NCI-H2107 (cell line): ENCODE data around the gene KIR3DL2.
"Not testable (repeated sequence)": the region's sequence is repeated elsewhere in the genome, so short reads cannot be mapped to it uniquely, and the experiment has no call there.

ENCODE experiments used
- DNase-seq: peaks from one replicate; lab custom pipeline; 2025; lab: John Stamatoyannopoulos, UW

Gene KIR3DL2

DNA sequence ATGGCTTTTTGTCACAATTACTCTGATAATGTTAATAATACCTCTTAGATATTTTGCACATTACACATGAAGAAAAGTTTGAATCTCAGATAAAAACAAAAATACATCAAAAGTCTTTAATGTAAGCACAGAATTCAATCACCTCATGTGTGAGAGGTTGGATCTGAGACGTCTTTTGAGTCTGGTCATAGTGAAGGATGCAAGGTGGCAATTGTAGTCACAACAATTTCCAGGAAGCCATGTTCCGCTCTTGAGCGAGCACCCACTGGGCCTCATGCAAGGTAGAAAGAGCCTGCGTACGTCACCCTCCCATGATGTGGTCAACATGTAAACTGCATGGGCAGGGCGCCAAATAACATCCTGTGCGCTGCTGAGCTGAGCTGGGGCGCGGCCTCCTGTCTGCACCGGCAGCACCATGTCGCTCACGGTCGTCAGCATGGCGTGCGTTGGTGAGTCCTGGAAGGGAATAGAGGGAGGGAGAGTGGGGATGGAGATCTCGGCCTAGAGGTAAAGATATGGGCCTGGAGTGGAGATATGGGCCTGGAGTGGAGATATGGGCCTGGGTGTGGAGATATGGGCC, at the start of gene KIR3DL2:
TSS of gene KIR3DL2 (plus strand) at position 383 of the 580 bp plus-strand sequence. CDS start at position 416, 33 bp downstream.
- DNase-seq, result not testable (repeated sequence)

DNA sequence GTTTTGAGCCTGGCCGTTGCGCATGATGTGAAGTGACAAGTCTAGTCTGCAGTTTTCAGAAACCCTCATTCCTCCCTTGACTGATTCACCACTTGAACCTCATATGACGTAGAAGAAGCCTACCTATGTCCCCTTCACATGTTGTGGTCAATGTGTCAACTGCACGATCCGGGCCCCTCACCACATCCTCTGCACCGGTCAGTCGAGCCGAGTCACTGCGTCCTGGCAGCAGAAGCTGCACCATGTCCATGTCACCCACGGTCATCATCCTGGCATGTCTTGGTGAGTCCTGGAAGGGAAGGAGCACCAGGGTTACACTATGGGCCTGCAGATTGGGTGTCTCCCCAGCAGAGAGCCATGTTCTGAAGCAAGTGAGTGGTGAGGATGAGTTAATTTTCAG, 46.8 kb upstream of the KIR3DL2 start, which contains the start of gene KIR2DL4:
TSS of gene KIR2DL4 (plus strand) at position 201 of the 400 bp plus-strand sequence. CDS start at position 243, 42 bp downstream.
- DNase-seq, result no peak

DNA sequence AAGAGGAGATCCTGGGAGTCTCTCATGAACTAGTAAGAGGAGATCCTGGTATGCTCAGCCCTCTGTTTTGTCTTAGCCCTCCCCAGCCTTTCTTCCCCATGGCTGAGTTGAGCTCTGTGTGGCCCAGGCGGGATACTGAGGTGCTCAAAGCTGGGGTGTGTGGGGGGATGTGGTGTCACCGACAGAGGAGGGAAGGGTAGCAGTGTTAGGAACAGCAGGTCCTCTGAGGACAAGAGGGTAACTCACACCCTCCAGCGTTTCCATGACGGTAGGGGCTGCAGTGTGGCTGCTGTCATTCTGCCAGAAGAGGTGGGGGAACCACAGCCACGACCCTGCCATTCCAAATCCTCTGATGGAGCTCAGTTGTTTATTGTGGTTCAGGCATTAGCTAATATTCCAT, 46.1 kb upstream of the KIR3DL2 start:
- DNase-seq, result no peak

DNA sequence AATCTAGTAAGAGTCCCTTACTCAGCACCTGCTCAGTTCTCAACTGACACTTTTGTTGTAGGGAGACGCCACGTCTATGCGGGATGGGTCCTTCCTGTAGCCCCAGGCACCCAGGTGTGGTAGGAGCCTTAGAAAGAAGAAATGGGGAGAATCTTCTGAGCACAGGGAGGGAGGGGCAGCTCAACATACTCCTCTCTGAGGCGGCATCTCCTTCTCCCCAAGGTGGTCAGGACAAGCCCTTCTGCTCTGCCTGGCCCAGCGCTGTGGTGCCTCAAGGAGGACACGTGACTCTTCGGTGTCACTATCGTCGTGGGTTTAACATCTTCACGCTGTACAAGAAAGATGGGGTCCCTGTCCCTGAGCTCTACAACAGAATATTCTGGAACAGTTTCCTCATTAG, 45.7 kb upstream of the KIR3DL2 start:
- no peak for DNase-seq

DNA sequence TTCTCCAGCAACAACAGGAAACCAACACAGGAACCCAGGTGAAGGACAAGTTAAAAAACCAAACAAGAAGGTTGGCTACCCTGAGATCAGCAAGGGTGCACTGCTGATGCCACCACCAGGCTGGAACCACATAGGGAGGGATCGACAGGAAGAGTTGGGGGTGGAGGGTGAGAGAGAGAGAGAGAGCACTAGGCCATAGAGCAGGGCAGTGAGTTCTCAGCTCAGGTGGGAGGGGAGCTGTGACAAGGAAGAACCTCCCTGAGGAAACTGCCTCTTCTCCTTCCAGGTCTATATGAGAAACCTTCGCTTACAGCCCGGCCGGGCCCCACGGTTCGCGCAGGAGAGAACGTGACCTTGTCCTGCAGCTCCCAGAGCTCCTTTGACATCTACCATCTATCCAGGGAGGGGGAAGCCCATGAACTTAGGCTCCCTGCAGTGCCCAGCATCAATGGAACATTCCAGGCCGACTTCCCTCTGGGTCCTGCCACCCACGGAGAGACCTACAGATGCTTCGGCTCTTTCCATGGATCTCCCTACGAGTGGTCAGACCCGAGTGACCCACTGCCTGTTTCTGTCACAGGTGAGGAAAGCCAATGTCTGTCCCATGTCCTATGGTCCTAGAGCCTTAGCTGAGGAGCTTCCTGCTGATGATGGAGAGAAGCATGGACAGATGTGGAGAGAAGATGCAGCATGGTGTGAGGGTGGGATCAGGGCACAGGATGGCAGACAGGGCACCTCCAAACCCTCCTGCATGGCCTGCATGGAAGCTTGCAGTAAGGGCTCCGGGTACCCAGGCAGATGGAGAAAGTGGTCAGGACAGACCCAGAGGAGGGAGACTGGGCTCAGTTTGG, 44.4 kb upstream of the KIR3DL2 start:
- DNase-seq, result no peak

DNA sequence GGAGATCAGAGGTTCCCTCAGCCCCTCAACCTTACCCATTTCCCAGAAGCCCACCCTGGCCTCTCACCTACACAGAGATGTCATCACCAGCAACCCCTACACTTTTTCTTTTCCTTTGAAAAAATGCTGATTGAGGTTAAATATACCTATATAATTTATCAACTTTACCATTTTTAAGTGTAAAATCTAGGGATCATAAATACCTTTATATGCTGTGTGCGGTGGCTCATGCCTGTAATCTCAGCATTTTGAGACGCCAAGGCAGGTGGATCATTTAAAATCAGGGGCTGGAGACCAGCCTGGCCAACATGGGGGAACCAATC, 43.8 kb upstream of the KIR3DL2 start:
- DNase-seq, result no peak

DNA sequence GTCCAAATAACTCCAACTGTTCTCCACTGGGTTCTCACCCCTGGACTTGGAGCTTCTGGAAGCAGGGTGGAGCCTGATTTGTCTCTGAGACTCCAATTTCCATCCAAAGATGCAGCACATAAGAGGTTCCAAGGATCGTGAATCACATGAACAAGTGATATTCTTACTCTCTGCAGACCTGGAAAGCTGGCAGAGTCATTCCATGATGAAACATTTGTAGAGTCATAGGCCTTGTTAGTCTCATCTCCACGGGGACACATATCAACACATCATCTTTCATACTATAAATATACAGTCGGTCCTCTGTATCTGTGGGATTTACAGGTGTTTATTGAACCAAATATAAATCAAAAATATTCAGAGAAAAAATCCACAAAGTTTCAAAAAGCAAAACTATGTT, 35.7 kb upstream of the KIR3DL2 start:
- not testable (repeated sequence) for DNase-seq

DNA sequence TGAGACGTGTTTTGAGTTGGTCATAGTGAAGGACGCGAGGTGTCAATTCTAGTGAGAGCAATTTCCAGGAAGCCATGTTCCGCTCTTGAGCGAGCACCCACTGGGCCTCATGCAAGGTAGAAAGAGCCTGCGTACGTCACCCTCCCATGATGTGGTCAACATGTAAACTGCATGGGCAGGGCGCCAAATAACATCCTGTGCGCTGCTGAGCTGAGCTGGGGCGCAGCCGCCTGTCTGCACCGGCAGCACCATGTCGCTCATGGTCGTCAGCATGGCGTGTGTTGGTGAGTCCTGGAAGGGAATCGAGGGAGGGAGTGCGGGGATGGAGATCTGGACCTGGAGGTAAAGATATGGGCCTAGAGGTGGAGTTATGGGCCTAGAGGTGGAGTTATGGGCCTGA, 34.0 kb upstream of the KIR3DL2 start, which contains the start of gene KIR3DL1:
TSS of gene KIR3DL1 (plus strand) at position 218 of the 400 bp plus-strand sequence.
- not testable (repeated sequence) for DNase-seq

DNA sequence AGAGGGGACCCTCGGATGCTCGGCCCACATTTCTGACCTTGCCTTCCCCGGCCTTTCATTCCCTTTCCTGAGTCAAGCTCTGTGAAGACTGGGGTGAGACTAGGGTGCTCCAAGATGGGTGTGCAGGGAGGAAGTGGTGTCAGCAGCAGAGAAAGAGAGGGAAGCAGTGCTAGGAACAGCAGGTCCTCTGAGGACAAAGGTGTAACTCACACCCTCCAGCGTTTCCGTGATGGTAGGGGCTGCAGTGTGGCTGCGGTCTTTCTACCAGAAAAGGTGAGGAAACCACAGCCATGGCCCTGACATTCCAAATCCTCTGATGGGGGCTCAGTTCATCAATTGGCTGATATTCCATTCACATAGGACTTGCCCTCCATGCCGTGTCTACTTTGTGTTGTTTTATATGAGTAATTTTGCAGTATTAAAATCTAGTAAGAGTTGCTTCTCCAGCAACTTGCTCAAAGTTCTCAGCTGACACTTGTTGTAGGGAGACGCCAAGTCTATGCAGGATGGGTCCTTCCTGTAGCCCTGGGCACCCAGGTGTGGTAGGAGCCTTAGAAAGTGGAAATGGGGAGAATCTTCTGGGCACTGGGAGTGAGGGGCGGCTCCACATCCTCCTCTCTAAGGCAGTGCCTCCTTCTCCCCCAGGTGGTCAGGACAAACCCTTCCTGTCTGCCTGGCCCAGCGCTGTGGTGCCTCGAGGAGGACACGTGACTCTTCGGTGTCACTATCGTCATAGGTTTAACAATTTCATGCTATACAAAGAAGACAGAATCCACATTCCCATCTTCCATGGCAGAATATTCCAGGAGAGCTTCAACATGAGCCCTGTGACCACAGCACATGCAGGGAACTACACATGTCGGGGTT, 32.3 kb upstream of the KIR3DL2 start:
- DNase-seq, result no peak

DNA sequence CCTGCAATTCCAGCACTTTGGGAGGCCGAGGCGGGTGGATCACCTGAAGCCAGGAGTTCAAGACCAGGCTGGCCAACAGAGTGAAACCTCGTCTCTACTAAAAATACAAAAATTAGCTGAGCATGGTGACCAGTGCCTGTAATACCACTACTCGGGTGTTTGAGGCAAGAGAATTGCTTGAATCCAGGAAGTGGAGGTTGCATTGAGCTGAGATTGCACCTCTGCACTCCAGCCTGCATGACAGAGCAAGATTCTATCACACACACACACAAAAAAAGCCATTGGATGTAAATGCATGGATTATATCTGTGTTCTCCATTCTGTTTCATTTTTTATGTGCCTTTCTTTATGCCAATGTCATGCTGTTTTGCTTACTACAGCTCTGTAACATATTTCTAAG, 25.8 kb upstream of the KIR3DL2 start:
- DNase-seq, result not testable (repeated sequence)

DNA sequence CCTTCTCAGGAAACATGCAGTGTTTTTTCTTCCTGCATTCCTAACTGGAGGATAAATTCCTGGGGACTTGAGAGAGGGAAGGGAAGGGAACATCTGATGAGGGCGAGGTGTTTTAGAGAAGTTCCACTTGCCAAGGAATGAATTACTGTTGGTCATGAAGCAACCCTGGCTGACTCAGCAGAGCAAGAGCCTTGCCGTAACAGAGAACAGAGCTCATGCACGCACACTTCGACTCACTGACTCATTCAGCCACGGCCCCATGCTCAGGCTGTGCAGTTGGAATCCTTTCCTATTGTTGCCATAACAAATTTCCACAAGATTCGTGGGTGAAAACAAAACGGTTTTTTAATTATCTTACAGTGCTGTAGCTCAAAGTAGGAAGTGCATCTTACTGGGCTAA, 24.9 kb upstream of the KIR3DL2 start:
- not testable (repeated sequence) for DNase-seq

DNA sequence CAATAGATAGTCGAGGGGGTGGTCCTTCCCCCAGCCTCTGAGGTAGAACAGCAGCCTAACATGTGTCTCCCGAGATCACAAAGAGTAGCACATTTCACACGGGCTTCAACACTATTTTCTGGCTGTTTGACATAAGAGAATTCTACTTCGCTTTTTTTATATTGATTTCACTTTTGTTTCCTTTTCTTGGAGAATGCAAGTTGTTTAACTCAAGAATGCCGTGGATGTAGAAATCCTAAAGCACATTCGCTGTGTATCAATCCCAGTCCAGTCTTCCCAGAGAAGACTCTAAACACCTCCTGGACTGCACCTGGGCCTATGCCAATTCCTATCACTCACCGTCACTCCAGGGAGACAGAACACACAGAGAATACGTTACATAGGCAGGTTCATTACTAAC, 22.2 kb upstream of the KIR3DL2 start:
- not testable (repeated sequence) for DNase-seq

DNA sequence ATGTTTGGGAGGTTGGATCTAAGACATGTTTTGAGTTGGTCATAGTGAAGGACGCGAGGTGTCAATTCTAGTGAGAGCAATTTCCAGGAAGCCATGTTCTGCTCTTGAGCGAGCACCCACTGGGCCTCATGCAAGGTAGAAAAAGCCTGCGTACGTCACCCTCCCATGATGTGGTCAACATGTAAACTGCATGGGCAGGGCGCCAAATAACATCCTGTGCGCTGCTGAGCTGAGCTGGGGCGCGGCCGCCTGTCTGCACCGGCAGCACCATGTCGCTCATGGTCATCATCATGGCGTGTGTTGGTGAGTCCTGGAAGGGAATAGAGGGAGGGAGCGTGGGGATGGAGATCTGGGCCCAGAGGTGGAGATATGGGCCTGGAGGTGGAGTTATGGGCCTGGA, 17.7 kb upstream of the KIR3DL2 start, which contains the start of gene KIR2DS4:
TSS of gene KIR2DS4 (plus strand) at position 181 of the 400 bp plus-strand sequence.
- not testable (repeated sequence) for DNase-seq

DNA sequence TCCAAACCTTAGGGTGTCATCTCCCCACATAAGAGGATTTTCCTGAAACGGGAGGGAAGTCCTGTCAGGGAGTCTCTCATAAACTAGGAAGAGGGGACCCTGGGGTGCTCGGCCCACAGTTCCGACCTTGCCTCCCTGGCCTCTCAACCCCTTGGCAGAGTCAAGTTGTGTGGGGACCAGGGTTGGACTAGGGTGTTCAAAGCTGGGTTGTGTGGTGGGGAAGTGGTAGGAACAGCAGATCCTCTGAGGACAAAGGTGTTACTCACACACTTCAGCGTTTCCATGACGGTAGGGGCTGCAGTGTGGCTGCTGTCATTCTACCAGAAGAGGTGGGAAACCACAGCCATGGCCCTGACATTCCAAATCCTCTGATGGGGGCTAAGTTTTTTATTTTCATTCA, 15.1 kb upstream of the KIR3DL2 start:
- not testable (repeated sequence) for DNase-seq

DNA sequence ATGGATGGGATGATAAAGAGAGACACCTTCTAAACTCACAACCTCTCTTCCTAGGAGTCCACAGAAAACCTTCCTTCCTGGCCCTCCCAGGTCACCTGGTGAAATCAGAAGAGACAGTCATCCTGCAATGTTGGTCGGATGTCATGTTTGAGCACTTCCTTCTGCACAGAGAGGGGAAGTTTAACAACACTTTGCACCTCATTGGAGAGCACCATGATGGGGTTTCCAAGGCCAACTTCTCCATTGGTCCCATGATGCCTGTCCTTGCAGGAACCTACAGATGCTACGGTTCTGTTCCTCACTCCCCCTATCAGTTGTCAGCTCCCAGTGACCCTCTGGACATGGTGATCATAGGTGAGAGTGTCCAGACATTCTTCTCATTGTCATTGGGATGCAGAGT, 12.7 kb upstream of the KIR3DL2 start:
- not testable (repeated sequence) for DNase-seq

DNA sequence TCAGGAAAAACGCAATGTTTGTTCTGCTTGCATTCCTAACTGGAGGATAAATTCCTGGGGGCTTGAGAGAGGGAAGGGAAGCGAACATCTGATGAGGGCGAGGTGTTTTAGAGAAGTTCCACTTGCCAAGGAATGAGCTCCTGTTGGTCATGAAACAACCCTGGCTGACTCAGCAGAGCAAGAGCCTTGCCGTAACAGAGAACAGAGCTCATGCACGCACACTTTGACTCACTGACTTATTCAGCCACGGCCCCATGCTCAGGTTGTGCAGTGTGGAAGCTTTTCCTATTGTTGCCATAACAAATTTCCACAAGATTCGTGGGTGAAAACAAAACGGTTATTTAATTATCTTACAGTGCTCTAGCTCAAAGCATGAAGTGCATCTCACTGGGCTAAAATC, 7.1 kb upstream of the KIR3DL2 start:
- not testable (repeated sequence) for DNase-seq

DNA sequence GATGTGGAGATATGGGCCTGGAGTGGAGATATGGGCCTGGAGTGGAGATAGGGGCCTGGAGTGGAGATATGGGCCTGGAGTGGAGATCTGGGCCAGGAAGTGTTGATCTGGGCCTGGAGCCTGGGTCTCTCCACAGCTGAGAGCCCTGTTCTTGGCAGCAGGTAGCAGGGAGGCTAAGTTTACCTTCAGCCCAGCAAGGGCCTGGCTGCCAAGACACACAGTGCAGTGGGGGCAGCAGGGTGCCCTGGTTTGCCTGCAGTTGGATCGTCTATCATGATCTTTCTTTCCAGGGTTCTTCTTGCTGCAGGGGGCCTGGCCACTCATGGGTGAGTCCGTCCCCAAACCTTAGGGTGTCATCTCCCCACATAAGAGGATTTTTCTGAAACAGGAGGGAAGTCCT, 687 bp downstream of the KIR3DL2 start:
- DNase-seq, result no peak

DNA sequence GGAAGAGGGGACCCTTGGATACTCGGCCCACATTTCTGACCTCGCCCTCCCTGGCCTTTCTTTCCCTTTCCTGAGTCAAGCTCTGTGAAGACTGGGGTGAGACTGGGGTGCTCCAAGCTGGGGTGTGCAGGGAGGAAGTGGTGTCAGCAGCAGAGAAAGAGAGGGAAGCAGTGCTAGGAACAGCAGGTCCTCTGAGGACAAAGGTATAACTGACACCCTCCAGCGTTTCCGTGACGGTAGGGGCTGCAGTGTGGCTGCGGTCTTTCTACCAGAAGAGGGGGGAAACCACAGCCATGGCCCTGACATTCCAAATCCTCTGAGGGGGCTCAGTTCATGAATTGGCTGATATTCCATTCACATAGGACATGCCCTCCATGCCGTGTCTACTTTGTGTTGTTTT, 1.1 kb downstream of the KIR3DL2 start:
- DNase-seq, result no peak

DNA sequence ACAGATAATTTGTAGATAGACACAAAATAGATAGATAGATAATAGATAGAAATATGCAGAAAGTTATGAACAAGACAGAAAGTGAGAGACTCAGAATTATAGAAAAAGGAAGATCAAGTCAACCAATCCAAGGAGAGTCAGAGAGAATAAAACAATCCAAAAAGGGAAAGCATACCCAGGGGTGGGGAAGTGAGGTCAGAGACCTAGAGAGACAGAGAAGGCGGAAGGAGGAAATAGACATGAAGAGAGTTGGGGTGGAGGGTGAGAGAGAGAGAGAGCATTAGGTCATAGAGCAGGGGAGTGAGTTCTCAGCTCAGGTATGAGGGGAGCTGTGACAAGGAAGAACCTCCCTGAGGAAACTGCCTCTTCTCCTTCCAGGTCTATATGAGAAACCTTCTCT, 5.0 kb downstream of the KIR3DL2 start:
- DNase-seq, result not testable (repeated sequence)

DNA sequence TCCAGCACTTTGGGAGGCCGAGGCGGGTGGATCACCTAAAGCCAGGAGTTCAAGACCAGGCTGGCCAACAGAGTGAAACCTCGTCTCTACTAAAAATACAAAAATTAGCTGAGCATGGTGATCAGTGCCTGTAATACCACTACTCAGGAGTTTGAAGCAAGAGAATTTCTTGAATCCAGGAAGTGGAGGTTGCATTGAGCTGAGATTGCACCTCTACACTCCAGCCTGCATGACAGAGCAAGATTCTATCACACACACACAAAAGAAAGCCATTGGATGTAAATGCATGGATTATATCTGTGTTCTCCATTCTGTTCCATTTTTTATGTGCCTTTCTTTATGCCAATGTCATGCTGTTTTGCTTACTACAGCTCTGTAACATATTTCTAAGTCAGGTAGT, 8.2 kb downstream of the KIR3DL2 start:
- not testable (repeated sequence) for DNase-seq

DNA sequence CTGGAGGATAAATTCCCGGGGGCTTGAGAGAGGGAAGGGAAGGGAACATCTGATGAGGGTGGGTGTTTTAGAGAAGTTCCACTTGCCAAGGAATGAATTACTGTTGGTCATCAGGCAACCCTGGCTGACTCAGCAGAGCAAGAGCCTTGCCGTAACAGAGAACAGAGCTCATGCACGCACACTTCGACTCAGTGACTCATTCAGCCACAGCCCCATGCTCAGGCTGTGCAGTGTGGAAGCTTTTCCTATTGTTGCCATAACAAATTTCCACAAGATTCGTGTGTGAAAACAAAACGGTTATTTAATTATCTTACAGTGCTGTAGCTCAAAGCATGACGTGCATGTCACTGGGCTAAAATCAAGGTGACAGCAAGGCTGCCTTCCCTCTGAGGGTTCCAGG, 9.2 kb downstream of the KIR3DL2 start:
- DNase-seq, result not testable (repeated sequence)

DNA sequence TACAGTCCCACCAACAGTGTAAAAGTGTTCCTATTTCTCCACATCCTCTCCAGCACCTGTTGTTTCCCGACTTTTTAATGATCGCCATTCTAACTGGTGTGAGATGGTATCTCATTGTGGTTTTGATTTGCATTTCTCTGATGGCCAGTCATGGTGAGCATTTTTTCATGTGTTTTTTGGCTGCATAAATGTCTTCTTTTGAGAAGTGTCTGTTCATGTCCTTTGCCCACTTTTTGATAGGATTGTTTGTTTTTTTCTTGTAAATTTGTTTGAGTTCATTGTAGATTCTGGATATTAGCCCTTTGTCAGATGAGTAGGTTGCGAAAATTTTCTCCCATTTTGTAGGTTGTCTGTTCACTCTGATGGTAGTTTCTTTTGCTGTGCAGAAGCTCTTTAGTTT, 13.2 kb downstream of the KIR3DL2 start:
- not testable (repeated sequence) for DNase-seq
